Measurements from ENCODE around the gene HOXB8. TPM values are rescaled to one million over a fixed set of nuclear protein-coding genes. Genes with fewer than 3 reads are reported as not detected.

Gene HOXB8
- total RNA-seq, 1 donor from 2014 or later: 0.21 TPM

GRCh38 chr17:48568499-48569239 is 46.4 kb downstream of the HOXB8 start:
- H3K27me3 ChIP-seq (ENCODE audit: low read depth): peaks cover 83% of the 10 kb centered on the region
- no peak for TF ChIP-seq CTCF (IDR thresholded peaks at IDR 0.05)
- DNase-seq: no peak
- no peak for ATAC-seq
- intact Hi-C loops (cut with DNase I): no loop called here
- peaks cover 31% of the 10 kb centered on the region for H3K4me1 ChIP-seq
- peak overlapping the region; percentile 13 for H3K4me3 ChIP-seq
- no peaks in the 10 kb centered on the region for H3K9me3 ChIP-seq
- peak overlapping the region; percentile 49 for H3K27ac ChIP-seq
- no peaks in the 10 kb centered on the region for H3K36me3 ChIP-seq

GRCh38 chr17:48567646-48568354 is 47.3 kb downstream of the HOXB8 start:
- Histone ChIP-seq H3K27ac (peak overlapping the region; percentile 49), H3K4me3 (peak overlapping the region; percentile 13), H3K4me1 (peaks cover 31% of the 10 kb centered on the region), H3K36me3 (no peaks in the 10 kb centered on the region), H3K27me3 (ENCODE audit: low read depth) (peaks cover 82% of the 10 kb centered on the region), H3K9me3 (no peaks in the 10 kb centered on the region)
- no peak for TF ChIP-seq CTCF (IDR thresholded peaks at IDR 0.05)
- no peak for ATAC-seq
- intact Hi-C loops (cut with DNase I): no loop called here
- DNase-seq: no peak

- DNase-seq (no peak), ATAC-seq (no peak)
- peaks cover 37% of the 10 kb centered on the region for H3K4me1 ChIP-seq
- H3K27me3 ChIP-seq (ENCODE audit: low read depth): peaks cover 80% of the 10 kb centered on the region
- intact Hi-C loops (cut with DNase I): no loop called here
- no peak for TF ChIP-seq CTCF (IDR thresholded peaks at IDR 0.05)
- peak overlapping the region; percentile 49 for H3K27ac ChIP-seq
- H3K9me3 ChIP-seq: no peaks in the 10 kb centered on the region
- no peaks in the 10 kb centered on the region for H3K36me3 ChIP-seq
- H3K4me3 ChIP-seq: no peak overlapping the region
Measured at GRCh38 chr17:48567209-48567608, 47.9 kb downstream of the HOXB8 start.

GRCh38 chr17:48566717-48567116 is 48.4 kb downstream of the HOXB8 start:
- Histone ChIP-seq H3K4me3 (no peak overlapping the region), H3K36me3 (no peaks in the 10 kb centered on the region), H3K27ac (no peak overlapping the region), H3K9me3 (no peaks in the 10 kb centered on the region), H3K27me3 (ENCODE audit: low read depth) (peaks cover 80% of the 10 kb centered on the region), H3K4me1 (peaks cover 42% of the 10 kb centered on the region)
- DNase-seq: no peak
- no peak for TF ChIP-seq CTCF (IDR thresholded peaks at IDR 0.05)
- ATAC-seq: no peak
- intact Hi-C loops (cut with DNase I): no loop called here

GRCh38 chr17:48565925-48566710 is 49.0 kb downstream of the HOXB8 start:
- Histone ChIP-seq H3K9me3 (no peaks in the 10 kb centered on the region), H3K27ac (no peak overlapping the region), H3K36me3 (no peaks in the 10 kb centered on the region), H3K4me1 (peaks cover 47% of the 10 kb centered on the region), H3K4me3 (no peak overlapping the region), H3K27me3 (ENCODE audit: low read depth) (peaks cover 77% of the 10 kb centered on the region)
- ATAC-seq (no peak), DNase-seq (no peak)
- intact Hi-C loops (cut with DNase I): no loop called here
- TF ChIP-seq CTCF (IDR thresholded peaks at IDR 0.05): no peak
